ENCODE data around the gene MRPL30.
"Not testable (repeated sequence)": the region's sequence is repeated elsewhere in the genome, so short reads cannot be mapped to it uniquely, and the experiment has no call there.

MRPL30 gene

DNA sequence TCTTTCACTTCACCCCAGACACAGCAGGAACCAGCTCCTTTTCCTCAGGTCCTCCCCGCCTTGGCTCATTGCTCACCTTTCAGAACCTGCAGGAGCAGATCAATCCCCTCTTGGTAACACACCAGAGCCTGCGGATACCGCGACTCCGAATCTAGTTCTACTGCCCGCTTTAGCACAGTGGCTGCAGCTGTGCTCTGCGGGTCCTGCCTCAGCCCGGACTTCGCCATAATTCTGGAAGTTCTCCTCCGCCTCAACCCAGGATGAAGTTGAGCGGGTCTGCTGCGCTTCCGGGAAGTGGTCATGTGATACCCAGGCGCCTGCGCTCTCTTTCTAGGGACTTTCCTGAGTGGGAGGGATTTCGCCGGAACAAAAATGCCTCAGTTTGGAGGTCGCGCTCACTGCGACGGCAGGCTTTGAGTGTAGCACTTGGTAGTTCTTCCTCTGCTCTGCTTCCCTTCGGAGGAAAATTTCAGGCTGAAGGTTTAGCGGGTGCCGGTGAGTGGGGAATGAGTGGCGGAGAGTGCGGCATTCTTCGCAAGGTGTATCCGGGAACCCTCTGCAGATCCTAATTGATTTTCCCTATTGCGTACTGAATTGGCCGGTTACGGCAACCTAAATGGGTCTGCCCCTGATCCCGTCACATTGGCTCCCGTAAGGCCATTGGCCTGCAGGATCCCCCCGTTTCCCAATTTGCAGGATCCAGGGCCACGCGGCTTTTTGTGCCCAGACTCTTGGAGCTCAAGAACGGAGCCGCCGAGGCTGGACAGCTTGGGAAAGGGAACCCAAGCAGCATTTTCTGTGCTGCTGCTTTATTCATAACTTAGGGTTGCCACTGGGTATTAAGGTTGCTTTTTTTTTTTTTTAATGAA, at the start of gene MRPL30, which contains the start of gene MITD1:
TSS of gene MRPL30 (plus strand) at position 430 of the 869 bp plus-strand sequence. CDS start 5,020 bp downstream, outside the sequence.
TSS of gene MITD1 (minus strand) at position 304 of the 869 bp plus-strand sequence. CDS start at position 227, 77 bp downstream.
- TF ChIP-seq, protein P1, sequence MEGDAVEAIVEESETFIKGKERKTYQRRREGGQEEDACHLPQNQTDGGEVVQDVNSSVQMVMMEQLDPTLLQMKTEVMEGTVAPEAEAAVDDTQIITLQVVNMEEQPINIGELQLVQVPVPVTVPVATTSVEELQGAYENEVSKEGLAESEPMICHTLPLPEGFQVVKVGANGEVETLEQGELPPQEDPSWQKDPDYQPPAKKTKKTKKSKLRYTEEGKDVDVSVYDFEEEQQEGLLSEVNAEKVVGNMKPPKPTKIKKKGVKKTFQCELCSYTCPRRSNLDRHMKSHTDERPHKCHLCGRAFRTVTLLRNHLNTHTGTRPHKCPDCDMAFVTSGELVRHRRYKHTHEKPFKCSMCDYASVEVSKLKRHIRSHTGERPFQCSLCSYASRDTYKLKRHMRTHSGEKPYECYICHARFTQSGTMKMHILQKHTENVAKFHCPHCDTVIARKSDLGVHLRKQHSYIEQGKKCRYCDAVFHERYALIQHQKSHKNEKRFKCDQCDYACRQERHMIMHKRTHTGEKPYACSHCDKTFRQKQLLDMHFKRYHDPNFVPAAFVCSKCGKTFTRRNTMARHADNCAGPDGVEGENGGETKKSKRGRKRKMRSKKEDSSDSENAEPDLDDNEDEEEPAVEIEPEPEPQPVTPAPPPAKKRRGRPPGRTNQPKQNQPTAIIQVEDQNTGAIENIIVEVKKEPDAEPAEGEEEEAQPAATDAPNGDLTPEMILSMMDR (IDR thresholded peaks at IDR 0.05; ENCODE audit: control insufficient read depth, insufficient read depth, low read depth, low read length, missing control alignments), result no peak
- DNase-seq (ENCODE audit: low read depth), result peak; percentile 85
- H3K4me3 ChIP-seq (ENCODE audit: control insufficient read depth, low read depth, low read length), result peak within 1 kb of the TSS; percentile 85

DNA sequence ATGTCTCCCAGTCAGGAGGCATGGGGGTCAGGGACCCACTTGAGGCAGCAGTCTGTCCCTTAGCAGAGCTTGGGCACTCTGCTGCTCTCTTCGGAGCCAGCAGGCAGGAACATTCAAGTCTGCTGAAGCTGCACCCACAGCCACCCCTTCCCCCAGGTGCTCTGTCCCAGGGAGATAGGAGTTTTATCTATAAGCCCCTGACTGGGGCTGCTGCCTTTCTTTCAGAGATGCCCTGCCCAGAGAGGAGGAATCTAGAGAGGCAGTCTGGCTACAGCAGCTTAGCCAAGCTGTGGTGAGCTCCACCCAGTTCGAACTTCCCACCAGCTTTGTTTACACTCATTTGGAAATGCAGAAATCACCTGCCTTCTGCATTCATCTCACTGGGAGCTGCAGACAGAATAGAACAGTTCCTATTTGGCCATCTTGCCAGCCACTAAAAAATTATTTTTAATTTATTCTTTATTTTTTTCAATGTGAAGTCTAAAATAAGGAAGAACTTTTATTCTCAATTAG, 45.9 kb upstream of the MRPL30 start:
- not testable (repeated sequence) for DNase-seq (ENCODE audit: low read depth); H3K4me3 ChIP-seq (ENCODE audit: control insufficient read depth, low read depth, low read length)

DNA sequence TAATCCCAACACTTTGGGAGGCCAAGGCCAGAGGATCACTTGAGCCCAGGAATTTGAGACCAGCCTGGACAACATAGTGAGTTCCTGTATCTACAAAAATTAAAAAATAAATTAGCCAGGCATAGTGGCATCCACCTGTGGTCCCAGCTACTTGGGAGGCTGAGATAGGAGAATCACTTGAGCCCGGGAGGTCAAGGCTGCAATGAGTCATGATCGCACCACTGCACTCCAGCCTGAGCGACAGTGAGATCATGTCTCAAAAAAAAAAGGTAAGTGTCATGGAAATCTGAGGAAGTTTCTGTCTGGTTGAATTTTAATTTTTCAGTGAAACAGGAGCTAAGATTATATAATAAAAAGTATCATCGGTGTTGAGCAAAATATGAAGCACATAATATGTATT, 42.0 kb upstream of the MRPL30 start:
- no peak overlapping the region for H3K4me3 ChIP-seq (ENCODE audit: control insufficient read depth, low read depth, low read length)

DNA sequence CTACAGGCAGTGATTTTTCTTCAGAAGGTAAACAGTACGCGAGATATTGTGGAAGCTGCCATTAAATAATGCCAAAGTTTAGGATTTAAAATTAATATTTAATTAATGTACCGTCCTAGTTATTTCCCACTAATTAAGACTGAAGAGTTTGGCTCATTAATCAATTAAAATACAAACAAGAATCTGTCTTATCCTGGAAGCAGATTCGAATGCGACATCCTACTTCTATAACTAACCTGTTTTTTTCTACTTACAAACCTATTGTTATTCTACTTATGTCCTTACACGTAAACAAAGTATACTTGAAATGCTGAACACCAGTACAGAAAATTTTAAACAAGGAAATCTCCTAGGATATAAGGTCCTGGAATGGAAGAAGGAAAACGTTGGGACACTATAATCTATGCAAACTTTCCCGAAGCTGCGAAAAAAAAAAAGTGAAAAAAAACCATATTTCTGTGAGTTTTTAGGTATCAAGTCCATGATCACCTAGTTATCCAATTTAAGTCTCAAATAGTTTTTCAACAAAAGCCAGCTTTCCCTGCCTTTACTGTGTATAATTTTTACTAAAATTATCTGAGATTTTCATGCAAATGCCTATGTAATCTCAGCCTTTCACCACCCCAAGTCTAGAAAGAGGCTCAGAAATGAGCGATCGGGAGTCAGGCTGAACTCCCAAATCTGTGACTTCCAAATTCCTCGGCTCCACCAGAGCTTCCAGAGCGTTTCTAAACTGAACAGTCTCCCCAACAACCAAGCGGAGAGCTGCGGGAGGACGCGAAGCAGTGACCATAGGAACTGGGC, 40.7 kb upstream of the MRPL30 start:
- peak overlapping the region; percentile 75 for H3K4me3 ChIP-seq (ENCODE audit: control insufficient read depth, low read depth, low read length)
- TF ChIP-seq, protein P1 (IDR thresholded peaks at IDR 0.05; ENCODE audit: control insufficient read depth, insufficient read depth, low read depth, low read length, missing control alignments), result no peak
- no peak for DNase-seq (ENCODE audit: low read depth)

More for the DNA sequence above, 42.0 kb upstream of the MRPL30 start:
- TF ChIP-seq, protein P1 (IDR thresholded peaks at IDR 0.05; ENCODE audit: control insufficient read depth, insufficient read depth, low read depth, low read length, missing control alignments), result no peak
- no peak for DNase-seq (ENCODE audit: low read depth)

DNA sequence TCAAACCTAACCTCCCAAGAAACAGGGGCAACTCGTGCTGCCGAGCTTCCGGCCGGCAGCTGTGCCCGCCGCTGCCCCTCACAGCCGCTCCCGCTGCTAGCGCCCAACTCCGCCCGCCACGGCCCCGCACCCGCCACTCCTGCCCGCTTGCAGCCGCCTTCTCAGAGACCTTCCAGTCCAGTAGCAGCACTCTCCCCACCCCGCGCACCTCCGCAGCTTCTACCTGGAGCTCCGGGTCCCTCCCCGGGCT, 40.2 kb upstream of the MRPL30 start:
- TF ChIP-seq, protein P1 (IDR thresholded peaks at IDR 0.05; ENCODE audit: control insufficient read depth, insufficient read depth, low read depth, low read length, missing control alignments), result no peak
- H3K4me3 ChIP-seq (ENCODE audit: control insufficient read depth, low read depth, low read length), result peak overlapping the region; percentile 75
- DNase-seq (ENCODE audit: low read depth), result no peak

DNA sequence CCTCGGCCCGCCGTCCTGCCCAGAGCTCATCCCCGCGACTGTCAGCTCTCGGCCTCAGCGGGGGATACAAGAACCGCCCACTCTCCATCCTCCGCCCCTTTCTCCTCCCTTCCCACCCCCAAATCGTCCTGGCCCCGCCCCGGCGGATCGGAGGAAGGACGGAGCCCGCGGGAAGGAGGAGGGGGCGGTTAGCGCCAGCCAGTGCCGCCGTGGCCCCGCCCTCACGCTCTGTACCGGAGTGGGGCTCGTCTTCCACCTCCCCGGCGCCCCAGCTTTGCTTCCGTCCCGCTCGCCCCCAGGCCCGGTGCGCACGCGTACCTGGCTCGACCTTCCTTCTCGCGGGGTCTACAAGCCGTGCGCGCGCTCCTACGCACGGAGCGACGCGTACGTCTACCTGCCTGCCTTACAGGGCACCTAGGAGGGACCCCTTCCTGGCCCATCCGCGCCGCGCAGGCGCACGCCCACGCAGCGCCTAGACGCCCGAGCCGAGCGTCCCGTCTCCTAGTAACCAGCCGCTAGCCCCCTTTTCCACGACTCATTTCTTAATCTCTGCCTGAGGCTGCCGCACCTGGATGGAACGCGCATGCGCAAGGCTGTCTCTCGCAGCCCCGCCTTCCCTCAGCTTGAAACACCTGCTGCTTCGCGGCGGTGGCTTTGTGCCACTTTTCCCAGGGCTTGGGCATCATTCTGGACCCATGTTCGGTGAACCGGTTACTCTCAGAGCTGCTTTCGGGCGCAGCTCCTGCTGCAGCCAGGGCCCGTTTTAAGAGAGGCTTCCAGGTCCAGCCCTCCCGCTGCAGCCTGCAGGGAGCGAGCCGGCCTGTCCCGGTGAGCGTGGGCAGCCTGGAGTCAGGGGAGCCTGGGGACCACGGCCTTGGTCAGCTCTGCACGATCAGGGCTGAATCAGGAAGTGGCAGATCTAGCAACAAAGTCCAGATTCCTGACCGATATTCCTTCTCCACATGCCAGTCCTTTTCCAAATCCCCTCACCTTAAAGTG, 39.6 kb upstream of the MRPL30 start, which contains the start of gene C2orf15:
TSS of gene C2orf15 (plus strand) at position 598 of the 999 bp plus-strand sequence. CDS start 8,852 bp downstream, outside the sequence.
- TF ChIP-seq, protein P1 (IDR thresholded peaks at IDR 0.05; ENCODE audit: control insufficient read depth, insufficient read depth, low read depth, low read length, missing control alignments), result no peak
- H3K4me3 ChIP-seq (ENCODE audit: control insufficient read depth, low read depth, low read length), result peak within 1 kb of the TSS; percentile 75
- no peak for DNase-seq (ENCODE audit: low read depth)

Measured in AG09309 (cell line).